Neuronal stem cell (in vitro differentiated cells): Measurements from ENCODE around the gene TPO.

Experiments
- DNase-seq: peaks from one replicate; pipeline ENCODE4 v3.0.0-alpha.2; 2013; ENCODE audit warnings: low spot score
- H2AFZ ChIP-seq: one replicate; pipeline ENCODE4 v1.6.1; 2013; ENCODE audit warnings: mild to moderate bottlenecking, low read length, inconsistent platforms
- H2AK5ac ChIP-seq: 2 replicates; pipeline ENCODE4 v1.6.1; 2013; ENCODE audit warnings: low read depth, mild to moderate bottlenecking, inconsistent platforms, low read length, moderate library complexity, mixed read lengths
- H2BK120ac ChIP-seq: 2 replicates; pipeline ENCODE4 v1.6.1; 2013; ENCODE audit warnings: low read depth, mild to moderate bottlenecking, inconsistent platforms, low read length, moderate library complexity, mixed read lengths
- H2BK12ac ChIP-seq: one replicate; pipeline ENCODE4 v1.6.1; 2013; ENCODE audit warnings: low read length, inconsistent platforms
- H2BK15ac ChIP-seq: 2 replicates; pipeline ENCODE4 v1.6.1; 2013; ENCODE audit warnings: mild to moderate bottlenecking, low read length, inconsistent platforms, mixed read lengths
- H2BK5ac ChIP-seq: one replicate; pipeline ENCODE4 v1.6.1; 2013; ENCODE audit warnings: inconsistent platforms, mild to moderate bottlenecking, low read length, moderate library complexity
- H3K14ac ChIP-seq: one replicate; pipeline ENCODE4 v1.6.1; 2013; ENCODE audit warnings: low read length, inconsistent platforms
- H3K18ac ChIP-seq: 2 replicates; pipeline ENCODE4 v1.6.1; 2013; ENCODE audit warnings: low read length, inconsistent platforms
- H3K23ac ChIP-seq: 2 replicates; pipeline ENCODE4 v1.6.1; 2013; ENCODE audit warnings: low read depth, mild to moderate bottlenecking, mixed read lengths, low read length, inconsistent platforms; ENCODE audit not compliant: poor library complexity
- H3K27ac ChIP-seq: replicated peaks from 3 replicates; pipeline ENCODE4 v1.5.1; 2013; ENCODE audit warnings: low read length, inconsistent platforms
- H3K27me3 ChIP-seq, 3 experiments: 2 replicates each; pipeline ENCODE4 v1.6.1; 2013; ENCODE audit warnings: low read length in 3 of 3, mild to moderate bottlenecking in 2 of 3, inconsistent platforms in 1 of 3, low read depth in 1 of 3, mixed read lengths in 1 of 3, moderate library complexity in 1 of 3; ENCODE audit not compliant: control insufficient read depth in 3 of 3, insufficient read depth in 3 of 3
- H3K36me3 ChIP-seq, 2 donors: replicated peaks in 1 of 2; 2 replicates each; pipeline ENCODE4 v1.6.1; 2013; ENCODE audit warnings: low read length in 2 of 2; ENCODE audit not compliant: control insufficient read depth in 2 of 2, insufficient read depth in 2 of 2
- H3K4ac ChIP-seq: 2 replicates; pipeline ENCODE4 v1.6.1; 2013; ENCODE audit warnings: inconsistent platforms, mild to moderate bottlenecking, low read length, moderate library complexity
- H3K4me1 ChIP-seq, 2 donors: 1 replicate in 1 of 2; 2 replicates in 1 of 2; pipeline ENCODE4 v1.6.1; 2013; ENCODE audit warnings: low read length in 2 of 2, low read depth in 1 of 2; ENCODE audit not compliant: control insufficient read depth in 2 of 2, insufficient read depth in 1 of 2
- H3K4me2 ChIP-seq: one replicate; pipeline ENCODE4 v1.6.1; 2013; ENCODE audit warnings: mild to moderate bottlenecking, low read length, inconsistent platforms; ENCODE audit not compliant: insufficient read depth, poor library complexity, severe bottlenecking
- H3K4me3 ChIP-seq, 2 donors: 2 replicates each; pipeline ENCODE4 v1.5.1; 2013; ENCODE audit warnings: low read length in 2 of 2, mild to moderate bottlenecking in 2 of 2, inconsistent platforms in 1 of 2, moderate library complexity in 1 of 2
- H3K79me1 ChIP-seq: one replicate; pipeline ENCODE4 v1.6.1; 2013; ENCODE audit warnings: low read depth, mild to moderate bottlenecking, inconsistent platforms, low read length, moderate library complexity
- H3K9ac ChIP-seq: one replicate; pipeline ENCODE4 v1.6.1; 2013; ENCODE audit warnings: mild to moderate bottlenecking, low read depth, low read length, inconsistent platforms; ENCODE audit not compliant: poor library complexity
- H3K9me3 ChIP-seq, 2 donors: replicated peaks in 1 of 2; 2 replicates each; pipeline versions ENCODE3 to v1.6.1; 2013; ENCODE audit warnings: low read length in 2 of 2, mild to moderate bottlenecking in 2 of 2, inconsistent platforms in 1 of 2, low read depth in 1 of 2, mixed read lengths in 1 of 2, moderate library complexity in 1 of 2; ENCODE audit not compliant: control insufficient read depth in 2 of 2, insufficient read depth in 1 of 2
- H4K8ac ChIP-seq: one replicate; pipeline ENCODE4 v1.6.1; 2013; ENCODE audit warnings: low read depth, mild to moderate bottlenecking, inconsistent platforms, low read length, moderate library complexity
- H4K91ac ChIP-seq: one replicate; pipeline ENCODE4 v1.6.1; 2013; ENCODE audit warnings: low read length, low read depth, mild to moderate bottlenecking, inconsistent platforms; ENCODE audit not compliant: poor library complexity
- WGBS, 2 donors: extraction: QIAGEN DNeasy Blood & Tissue Kit; methylation state at CpG; one replicate each; pipeline ENCODE4 v1.1.7; 2013; ENCODE audit warnings: missing lambda C conversion rate in 2 of 2, mixed read lengths in 1 of 2; ENCODE audit not compliant: insufficient read length in 2 of 2, insufficient replicate concordance in 1 of 2; ENCODE audit errors: extremely low coverage in 2 of 2; 5-methylcytosine and 5-hydroxymethylcytosine counted together

Gene TPO

DNA sequence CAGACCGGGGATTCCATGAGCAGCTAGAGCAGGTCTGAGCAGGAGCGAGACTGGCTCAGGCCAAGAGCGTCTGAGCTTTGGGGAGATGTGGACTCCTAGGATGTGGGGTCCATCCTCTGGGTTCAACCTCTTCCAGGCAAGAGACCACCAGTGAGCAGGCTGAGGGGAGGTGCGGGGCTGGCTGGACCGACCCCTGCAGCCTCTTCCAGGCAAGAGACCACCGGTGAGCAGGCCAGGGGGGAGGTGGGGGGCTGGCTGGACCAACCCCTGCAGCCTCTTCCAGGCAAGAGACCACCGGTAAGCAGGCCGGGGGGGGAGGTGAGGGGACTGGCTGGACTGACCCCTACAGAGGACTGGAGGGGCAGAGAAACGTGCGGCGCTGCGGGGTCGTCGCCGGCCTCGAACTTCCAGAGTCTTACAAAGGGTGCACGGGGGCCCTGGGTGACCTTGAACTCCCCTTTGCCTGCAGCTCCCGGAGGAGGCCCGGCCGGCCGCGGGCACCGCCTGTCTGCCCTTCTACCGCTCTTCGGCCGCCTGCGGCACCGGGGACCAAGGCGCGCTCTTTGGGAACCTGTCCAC, 63.4 kb downstream of the TPO start:
- Histone ChIP-seq H3K14ac (no peak overlapping the region), H3K9ac (no peak overlapping the region), H4K91ac (no peak overlapping the region), H2BK120ac (no peak overlapping the region), H2AK5ac (no peak overlapping the region), H2BK12ac (no peak overlapping the region), H4K8ac (no peak overlapping the region), H3K4me3 (no peak overlapping the region), H3K4ac (no peak overlapping the region), H2AFZ (no peak overlapping the region), H3K27ac (no peak overlapping the region), H2BK5ac (no peak overlapping the region), H3K9me3 (no peaks in the 10 kb centered on the region), H2BK15ac (no peak overlapping the region), H3K79me1 (no peaks in the 10 kb centered on the region), H3K18ac (peak overlapping the region; percentile 49), H3K23ac (no peak overlapping the region), H3K4me2 (no peak overlapping the region), H3K27me3 (no peaks in the 10 kb centered on the region), H3K4me1 (no peaks in the 10 kb centered on the region), H3K36me3 (no peaks in the 10 kb centered on the region)
- no peak for DNase-seq
- WGBS, 2 donors: no CpG with 5 or more reads among the region's 30 CpGs

- peak overlapping the region; percentile 49 for H3K18ac ChIP-seq
- H3K4me2 ChIP-seq: no peak overlapping the region
- H4K91ac ChIP-seq: no peak overlapping the region
- no peak overlapping the region for H3K4me3 ChIP-seq
- peak overlapping the region; percentile 52 for H3K9ac ChIP-seq
- H3K36me3 ChIP-seq: no peaks in the 10 kb centered on the region
- H4K8ac ChIP-seq: no peak overlapping the region
- no peak for DNase-seq
- no peaks in the 10 kb centered on the region for H3K79me1 ChIP-seq
- H2BK5ac ChIP-seq: no peak overlapping the region
- no peak overlapping the region for H2BK120ac ChIP-seq
- no peaks in the 10 kb centered on the region for H3K9me3 ChIP-seq
- H3K23ac ChIP-seq: no peak overlapping the region
- H2BK12ac ChIP-seq: no peak overlapping the region
- no peak overlapping the region for H2AFZ ChIP-seq
- no peaks in the 10 kb centered on the region for H3K4me1 ChIP-seq
- no peaks in the 10 kb centered on the region for H3K27me3 ChIP-seq
- WGBS, 2 donors: no CpG with 5 or more reads among the region's 76 CpGs
- H3K4ac ChIP-seq: no peak overlapping the region
- no peak overlapping the region for H3K27ac ChIP-seq
- no peak overlapping the region for H3K14ac ChIP-seq
- H2BK15ac ChIP-seq: no peak overlapping the region
- H2AK5ac ChIP-seq: no peak overlapping the region
Measured at GRCh38 chr2:1477196-1478040, 64.2 kb downstream of the TPO start.

DNA sequence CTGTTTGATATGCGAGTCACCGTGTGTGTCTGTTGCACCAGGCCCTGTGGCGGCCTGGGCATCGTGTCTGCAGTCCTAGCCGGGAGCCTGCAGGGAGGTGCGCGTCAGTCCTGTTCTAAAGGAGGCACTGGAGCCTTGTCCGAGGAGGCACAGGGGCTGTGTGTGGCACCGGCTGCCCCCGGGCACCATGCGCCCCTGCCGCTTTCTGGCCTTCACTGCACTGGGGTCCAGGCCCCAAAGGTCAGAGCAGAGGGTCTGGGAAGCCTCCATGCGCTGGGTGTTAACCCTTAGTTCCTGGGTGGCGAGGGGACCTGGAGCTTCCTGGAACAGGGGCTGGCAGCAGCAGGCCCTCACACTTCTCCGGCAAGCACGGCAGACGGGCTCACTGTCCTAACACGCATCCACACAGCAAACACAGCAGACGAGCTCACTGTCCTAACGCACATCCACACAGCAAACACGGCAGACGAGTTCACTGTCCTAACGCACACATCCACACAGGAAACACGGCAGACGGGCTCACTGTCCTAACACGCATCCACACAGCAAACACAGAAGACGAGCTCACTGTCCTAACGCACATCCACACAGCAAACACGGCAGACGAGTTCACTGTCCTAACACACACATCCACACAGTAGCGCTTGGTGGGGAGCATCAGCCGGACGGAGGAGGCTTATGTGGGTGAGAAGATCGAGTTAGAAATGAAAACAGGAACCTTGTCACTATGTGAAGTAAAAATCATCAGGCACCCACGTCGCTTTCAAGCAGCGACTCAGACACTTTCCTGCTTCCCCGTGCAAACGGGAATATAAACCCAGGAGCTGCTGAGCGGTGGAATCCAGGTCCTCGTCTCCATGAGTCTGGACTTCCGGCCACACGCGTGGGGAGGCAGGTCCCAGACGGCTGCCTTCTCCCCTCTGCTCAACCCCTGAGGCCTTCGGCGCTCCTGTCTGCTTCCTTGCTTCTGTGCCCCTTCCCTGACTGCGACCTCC, 65.3 kb downstream of the TPO start:
- Histone ChIP-seq H3K23ac (peak overlapping the region; percentile 71), H2BK12ac (peak overlapping the region; percentile 48), H3K4me3 (no peak overlapping the region), H3K36me3 (no peaks in the 10 kb centered on the region), H2BK120ac (no peak overlapping the region), H2AK5ac (peak overlapping the region; percentile 51), H3K4ac (no peak overlapping the region), H3K27me3 (no peaks in the 10 kb centered on the region), H3K79me1 (no peaks in the 10 kb centered on the region), H4K8ac (no peak overlapping the region), H2BK5ac (peak overlapping the region; percentile 85), H2AFZ (no peak overlapping the region), H3K27ac (no peak overlapping the region), H3K4me2 (no peak overlapping the region), H4K91ac (no peak overlapping the region), H3K9me3 (no peaks in the 10 kb centered on the region), H3K4me1 (no peaks in the 10 kb centered on the region), H2BK15ac (peak overlapping the region; percentile 56), H3K14ac (peak overlapping the region; percentile 43), H3K18ac (peak overlapping the region; percentile 74), H3K9ac (peak overlapping the region; percentile 67)
- no peak for DNase-seq
- WGBS, 2 donors: no CpG with 5 or more reads among the region's 48 CpGs
